LNCAP (cell line): Measurements from ENCODE around the gene VOPP1.

Experiments used
- TF ChIP-seq, protein P1 (sequence below): fragments of 450-650 bp; IDR thresholded peaks from 2 replicates; pipeline ENCODE4 v1.5.1; 2017; ENCODE audit warnings: mild to moderate bottlenecking

Gene VOPP1

DNA sequence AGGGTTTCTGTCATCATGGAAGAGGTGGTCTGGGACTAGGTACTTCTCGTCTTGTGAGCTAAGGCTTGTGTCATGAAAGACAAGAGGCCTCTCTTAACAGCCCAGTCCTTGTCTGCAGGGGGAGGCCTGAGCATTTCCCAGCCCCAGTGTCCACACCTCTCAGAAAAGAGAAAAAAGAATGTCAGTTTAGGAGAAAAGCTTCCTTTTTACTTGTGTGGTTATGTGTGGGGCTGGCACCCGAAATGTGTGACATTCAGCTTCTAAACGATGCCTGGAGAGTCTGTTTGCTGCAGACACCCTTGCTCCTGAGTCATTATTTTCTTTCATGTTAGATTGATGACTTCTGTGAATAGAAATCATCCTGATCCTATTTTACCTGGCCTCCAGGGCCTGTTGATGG lies 139.8 kb downstream of the VOPP1 start:
- TF ChIP-seq, protein P1, sequence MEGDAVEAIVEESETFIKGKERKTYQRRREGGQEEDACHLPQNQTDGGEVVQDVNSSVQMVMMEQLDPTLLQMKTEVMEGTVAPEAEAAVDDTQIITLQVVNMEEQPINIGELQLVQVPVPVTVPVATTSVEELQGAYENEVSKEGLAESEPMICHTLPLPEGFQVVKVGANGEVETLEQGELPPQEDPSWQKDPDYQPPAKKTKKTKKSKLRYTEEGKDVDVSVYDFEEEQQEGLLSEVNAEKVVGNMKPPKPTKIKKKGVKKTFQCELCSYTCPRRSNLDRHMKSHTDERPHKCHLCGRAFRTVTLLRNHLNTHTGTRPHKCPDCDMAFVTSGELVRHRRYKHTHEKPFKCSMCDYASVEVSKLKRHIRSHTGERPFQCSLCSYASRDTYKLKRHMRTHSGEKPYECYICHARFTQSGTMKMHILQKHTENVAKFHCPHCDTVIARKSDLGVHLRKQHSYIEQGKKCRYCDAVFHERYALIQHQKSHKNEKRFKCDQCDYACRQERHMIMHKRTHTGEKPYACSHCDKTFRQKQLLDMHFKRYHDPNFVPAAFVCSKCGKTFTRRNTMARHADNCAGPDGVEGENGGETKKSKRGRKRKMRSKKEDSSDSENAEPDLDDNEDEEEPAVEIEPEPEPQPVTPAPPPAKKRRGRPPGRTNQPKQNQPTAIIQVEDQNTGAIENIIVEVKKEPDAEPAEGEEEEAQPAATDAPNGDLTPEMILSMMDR = no peak

DNA sequence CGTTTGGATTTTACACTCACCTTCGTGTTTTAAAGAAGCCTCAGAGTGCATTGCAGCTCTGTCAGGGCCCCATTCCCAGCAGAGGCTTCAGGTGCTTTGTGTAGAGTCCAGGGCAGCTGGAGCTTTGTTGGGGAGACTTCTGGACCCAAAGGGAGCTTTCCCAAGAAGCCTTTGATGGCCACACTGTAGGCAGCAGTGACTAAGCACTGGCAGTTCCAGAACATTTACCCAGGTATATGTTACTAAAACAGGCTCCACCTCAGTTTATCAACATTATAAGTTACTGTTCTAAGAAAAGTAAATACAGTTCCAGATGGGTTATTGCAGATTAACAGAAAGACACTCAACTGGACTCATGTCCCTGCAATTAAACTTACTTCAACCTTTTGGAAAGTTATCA lies 140.4 kb downstream of the VOPP1 start:
- TF ChIP-seq, protein P1 = no peak

DNA sequence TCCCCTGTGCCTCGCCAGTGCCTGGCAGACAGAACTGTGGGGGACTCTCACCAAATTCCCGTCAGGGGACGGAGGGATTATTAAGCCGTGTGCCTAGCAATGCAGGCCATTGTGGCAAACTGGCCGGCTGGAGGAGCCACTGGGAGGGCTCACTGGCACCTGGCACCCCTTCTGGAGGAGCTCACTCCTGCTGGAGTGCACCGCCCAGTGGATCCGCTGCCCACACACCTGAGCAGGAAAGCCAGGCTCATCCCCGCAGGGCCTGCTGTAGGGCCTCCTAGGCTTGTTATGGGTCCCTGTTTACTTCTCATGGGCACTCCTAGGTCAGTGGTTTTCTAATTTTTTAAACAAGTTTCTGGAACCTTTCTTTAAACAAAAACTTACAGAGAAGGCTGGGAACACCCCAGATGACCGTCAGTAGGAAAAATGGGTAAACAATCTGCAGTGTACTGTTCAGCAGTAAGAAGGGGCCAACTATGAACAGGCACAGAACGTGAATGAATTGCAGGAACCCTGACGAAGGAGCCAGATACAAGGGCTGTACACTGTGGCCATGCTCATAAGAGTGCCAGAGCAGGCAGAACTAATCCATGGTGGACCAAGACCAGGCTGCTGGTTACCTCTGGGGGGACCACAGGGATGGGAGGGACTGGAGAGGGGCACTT lies 142.3 kb downstream of the VOPP1 start:
- TF ChIP-seq, protein P1 = no peak

DNA sequence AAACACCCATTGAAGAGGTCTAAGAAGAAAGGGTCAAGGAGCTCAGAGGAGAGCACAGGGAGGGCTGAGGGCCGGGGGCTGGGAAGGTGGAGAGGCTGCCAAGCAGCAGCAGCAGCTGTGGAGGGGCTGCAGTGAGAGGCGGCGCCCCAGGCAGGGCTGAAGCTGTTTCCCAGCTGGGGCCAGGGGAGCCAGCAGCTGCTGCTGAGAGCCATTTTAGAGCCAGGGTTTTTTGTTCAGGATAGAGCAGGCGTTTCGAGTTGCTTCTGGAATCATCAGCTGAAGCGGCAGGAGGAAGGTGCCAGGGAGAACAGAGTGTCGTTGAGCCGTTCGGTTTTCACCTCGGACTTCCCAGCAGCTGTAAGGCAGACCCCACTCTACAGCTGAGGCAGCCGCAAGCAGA lies 144.5 kb downstream of the VOPP1 start:
- TF ChIP-seq, protein P1 = no peak

DNA sequence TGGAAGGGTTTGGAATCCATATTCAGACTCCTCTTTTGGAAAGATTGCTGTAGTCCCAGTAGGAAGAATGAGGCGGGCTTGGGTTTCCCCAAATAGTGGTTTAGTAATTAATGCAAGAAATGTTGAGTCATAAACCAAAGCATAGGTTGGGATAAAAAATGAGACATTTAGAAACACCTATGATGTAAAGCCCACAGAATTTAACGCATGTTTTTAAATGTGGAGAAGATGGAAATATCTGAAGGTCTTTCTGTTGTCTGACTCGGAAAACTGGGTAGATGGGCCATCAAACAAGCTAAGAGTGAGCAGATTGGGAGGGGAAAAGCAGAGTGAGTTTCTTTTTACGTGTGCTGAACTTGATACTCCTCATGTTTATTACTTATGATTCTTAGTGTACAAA lies 145.0 kb downstream of the VOPP1 start:
- TF ChIP-seq, protein P1 = no peak

DNA sequence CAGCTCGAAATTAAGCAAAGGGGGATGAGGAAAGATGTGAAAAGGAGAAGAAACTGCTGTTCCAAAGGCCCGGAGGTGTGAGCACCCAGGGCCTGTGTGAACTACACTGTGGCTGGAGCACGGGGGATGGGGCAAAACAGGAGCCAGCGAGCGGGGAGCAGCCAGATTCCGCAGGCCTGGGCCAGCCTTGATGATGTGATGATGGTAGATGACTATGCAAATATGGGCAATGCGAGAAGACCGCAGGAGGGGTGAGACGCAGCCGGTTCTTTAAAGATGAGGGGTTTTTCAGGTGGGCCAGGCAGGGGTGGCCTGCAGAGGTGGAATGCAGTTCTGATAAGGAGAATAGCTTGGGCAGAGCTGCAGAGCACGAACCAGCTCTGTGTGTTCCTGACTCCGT lies 145.6 kb downstream of the VOPP1 start:
- TF ChIP-seq, protein P1 = no peak

DNA sequence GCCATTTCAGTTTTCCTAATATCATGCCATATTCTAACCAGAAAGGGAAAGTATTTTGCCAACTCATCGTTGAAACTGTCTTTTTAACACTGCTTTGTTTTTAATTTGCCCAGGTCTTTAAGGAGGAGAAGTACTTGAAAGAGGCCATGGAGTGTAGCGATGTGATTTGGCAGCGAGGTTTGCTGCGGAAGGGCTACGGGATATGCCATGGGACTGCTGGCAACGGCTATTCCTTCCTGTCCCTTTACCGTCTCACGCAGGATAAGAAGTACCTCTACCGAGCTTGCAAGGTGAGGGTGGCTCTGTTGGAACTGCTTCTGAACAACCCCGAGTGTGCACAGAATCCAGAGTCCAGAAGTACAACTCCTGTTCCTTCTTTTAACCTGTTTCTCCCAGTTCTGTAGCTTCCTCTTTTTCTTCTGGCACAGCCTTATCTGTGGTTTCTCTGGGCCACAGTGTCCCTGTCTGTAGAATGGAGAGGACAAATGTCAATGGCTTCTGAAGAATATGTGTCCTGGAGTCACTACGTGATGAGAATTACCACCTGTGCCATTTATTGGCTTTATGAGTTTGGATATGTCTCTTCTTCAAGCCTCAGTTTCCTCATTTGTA lies 147.1 kb downstream of the VOPP1 start:
- TF ChIP-seq, protein P1 = no peak

DNA sequence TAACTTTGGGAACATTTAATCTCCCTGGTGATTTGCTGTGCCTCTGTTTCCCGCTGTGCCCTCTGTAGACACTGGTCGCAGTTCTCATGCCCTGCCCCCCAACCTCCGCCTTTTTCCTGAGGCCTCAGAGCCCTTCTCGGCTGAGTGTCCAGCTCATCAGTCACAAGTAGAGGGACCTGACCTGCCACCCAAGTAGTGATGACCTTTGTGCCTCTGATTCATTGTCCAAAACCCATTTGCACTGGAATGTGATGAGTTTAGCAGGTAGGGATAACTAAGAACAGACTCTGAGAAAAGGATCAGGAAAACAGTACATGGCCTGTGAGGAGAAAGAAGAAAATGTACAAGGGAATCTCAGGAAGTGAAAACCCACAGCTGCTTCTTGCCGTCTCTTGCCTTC lies 148.4 kb downstream of the VOPP1 start:
- TF ChIP-seq, protein P1 = no peak
